ENCODE results near the gene DOCK2.

The DOCK2 gene

GRCh38 chr5:169710675-169711074, 73.6 kb downstream of the DOCK2 start:
- Histone ChIP-seq H3K27ac (ENCODE audit: low read length) (no peak overlapping the region), H3K36me3 (ENCODE audit: insufficient read depth, low read length) (peaks cover 97% of the 10 kb centered on the region), H3K4me1 (ENCODE audit: insufficient read depth, low read length) (no peaks in the 10 kb centered on the region), H3K4me2 (ENCODE audit: insufficient read depth, low read length) (no peak overlapping the region), H3K79me2 (ENCODE audit: insufficient read depth, low read length) (no peaks in the 10 kb centered on the region), H2AFZ (ENCODE audit: low read depth, low read length) (no peak overlapping the region), H3K27me3 (ENCODE audit: insufficient read depth, low read length, poor library complexity) (no peaks in the 10 kb centered on the region), H4K20me1 (ENCODE audit: insufficient read depth, low read length) (no peaks in the 10 kb centered on the region), H3K9ac (ENCODE audit: low read depth, low read length) (no peak overlapping the region), H3K9me3 (ENCODE audit: insufficient read depth, low read length, severe bottlenecking) (no peaks in the 10 kb centered on the region), H3K4me3 (ENCODE audit: low read depth in 1 of 2, low read length in 2 of 2) (no peak overlapping the region)
- no peak for ATAC-seq (ENCODE audit: insufficient read depth, low read depth)
- TF ChIP-seq CTCF (IDR thresholded peaks at IDR 0.05; ENCODE audit: borderline replicate concordance, extremely low read depth, low read length, poor library complexity, severe bottlenecking): no peak
- DNase-seq: no peak

GRCh38 chr5:169711551-169712225, 74.6 kb downstream of the DOCK2 start:
- Histone ChIP-seq H3K4me2 (ENCODE audit: insufficient read depth, low read length) (no peak overlapping the region), H3K36me3 (ENCODE audit: insufficient read depth, low read length) (peaks cover 97% of the 10 kb centered on the region), H2AFZ (ENCODE audit: low read depth, low read length) (no peak overlapping the region), H3K9me3 (ENCODE audit: insufficient read depth, low read length, severe bottlenecking) (no peaks in the 10 kb centered on the region), H3K27me3 (ENCODE audit: insufficient read depth, low read length, poor library complexity) (no peaks in the 10 kb centered on the region), H3K4me1 (ENCODE audit: insufficient read depth, low read length) (no peaks in the 10 kb centered on the region), H3K4me3 (ENCODE audit: low read depth in 1 of 2, low read length in 2 of 2) (no peak overlapping the region), H3K9ac (ENCODE audit: low read depth, low read length) (no peak overlapping the region), H3K79me2 (ENCODE audit: insufficient read depth, low read length) (no peaks in the 10 kb centered on the region), H4K20me1 (ENCODE audit: insufficient read depth, low read length) (no peaks in the 10 kb centered on the region), H3K27ac (ENCODE audit: low read length) (no peak overlapping the region)
- DNase-seq (no peak), ATAC-seq (ENCODE audit: insufficient read depth, low read depth) (no peak)
- no peak for TF ChIP-seq CTCF (IDR thresholded peaks at IDR 0.05; ENCODE audit: borderline replicate concordance, extremely low read depth, low read length, poor library complexity, severe bottlenecking)

DNA sequence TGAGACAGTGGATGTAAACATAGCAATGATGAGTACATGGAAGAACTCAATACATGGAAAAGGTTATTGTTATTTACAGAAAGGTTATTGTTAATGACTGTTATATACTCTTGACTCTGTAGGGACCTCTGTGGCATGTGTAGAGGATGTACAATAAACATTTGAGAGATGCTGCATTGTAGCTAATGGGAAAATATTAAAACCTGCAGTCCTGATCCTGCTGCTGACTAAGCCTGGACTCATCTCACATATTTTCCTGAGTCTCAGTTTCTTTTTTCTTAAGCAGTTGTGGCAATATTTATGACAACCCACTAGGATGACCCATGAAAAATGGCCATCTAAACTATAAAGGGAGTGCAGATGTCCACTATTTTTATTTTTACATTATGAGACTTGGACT, 75.4 kb downstream of the DOCK2 start:
- DNase-seq (no peak), ATAC-seq (ENCODE audit: insufficient read depth, low read depth) (no peak)
- Histone ChIP-seq H2AFZ (ENCODE audit: low read depth, low read length) (no peak overlapping the region), H3K9me3 (ENCODE audit: insufficient read depth, low read length, severe bottlenecking) (no peaks in the 10 kb centered on the region), H3K27ac (ENCODE audit: low read length) (no peak overlapping the region), H3K4me3 (ENCODE audit: low read depth in 1 of 2, low read length in 2 of 2) (no peak overlapping the region), H3K4me1 (ENCODE audit: insufficient read depth, low read length) (no peaks in the 10 kb centered on the region), H4K20me1 (ENCODE audit: insufficient read depth, low read length) (no peaks in the 10 kb centered on the region), H3K79me2 (ENCODE audit: insufficient read depth, low read length) (no peaks in the 10 kb centered on the region), H3K9ac (ENCODE audit: low read depth, low read length) (no peak overlapping the region), H3K27me3 (ENCODE audit: insufficient read depth, low read length, poor library complexity) (no peaks in the 10 kb centered on the region), H3K36me3 (ENCODE audit: insufficient read depth, low read length) (peaks cover 97% of the 10 kb centered on the region), H3K4me2 (ENCODE audit: insufficient read depth, low read length) (no peak overlapping the region)
- TF ChIP-seq CTCF (IDR thresholded peaks at IDR 0.05; ENCODE audit: borderline replicate concordance, extremely low read depth, low read length, poor library complexity, severe bottlenecking) (no peak), EZH2 (IDR thresholded peaks at IDR 0.05; ENCODE audit: borderline replicate concordance, low read depth, low read length, severe bottlenecking) (no peak)

DNA sequence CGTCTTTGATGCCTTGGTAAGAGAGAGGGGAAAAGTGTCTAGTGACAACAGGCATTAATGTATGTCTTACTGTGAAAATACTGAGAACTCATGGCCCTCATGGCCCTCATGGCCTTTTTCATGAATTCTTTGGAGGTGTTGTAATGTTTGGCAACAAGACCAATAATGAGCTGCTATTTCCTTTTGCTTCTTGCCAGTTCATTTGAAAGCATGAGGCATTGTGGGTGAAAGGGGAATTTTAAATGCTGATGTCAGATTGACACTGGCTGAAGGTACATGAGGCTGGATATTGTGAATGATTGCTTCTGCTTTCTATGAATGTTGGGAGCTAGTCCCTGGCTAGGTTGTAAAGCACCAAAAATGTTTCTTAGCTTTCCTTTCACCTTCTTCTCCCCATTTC, 79.2 kb downstream of the DOCK2 start:
- H3K27ac ChIP-seq (ENCODE audit: low read length): no peak overlapping the region
- H3K79me2 ChIP-seq (ENCODE audit: insufficient read depth, low read length): no peaks in the 10 kb centered on the region
- peaks cover 98% of the 10 kb centered on the region for H3K36me3 ChIP-seq (ENCODE audit: insufficient read depth, low read length)
- DNase-seq: no peak
- no peaks in the 10 kb centered on the region for H4K20me1 ChIP-seq (ENCODE audit: insufficient read depth, low read length)
- no peak overlapping the region for H3K9ac ChIP-seq (ENCODE audit: low read depth, low read length)
- H3K9me3 ChIP-seq (ENCODE audit: insufficient read depth, low read length, severe bottlenecking): no peaks in the 10 kb centered on the region
- no peak overlapping the region for H3K4me3 ChIP-seq (ENCODE audit: low read depth in 1 of 2, low read length in 2 of 2)
- no peaks in the 10 kb centered on the region for H3K4me1 ChIP-seq (ENCODE audit: insufficient read depth, low read length)
- no peak overlapping the region for H3K4me2 ChIP-seq (ENCODE audit: insufficient read depth, low read length)
- no peak overlapping the region for H2AFZ ChIP-seq (ENCODE audit: low read depth, low read length)
- no peak for ATAC-seq (ENCODE audit: insufficient read depth, low read depth)
- TF ChIP-seq CTCF (IDR thresholded peaks at IDR 0.05; ENCODE audit: borderline replicate concordance, extremely low read depth, low read length, poor library complexity, severe bottlenecking) (no peak), EZH2 (IDR thresholded peaks at IDR 0.05; ENCODE audit: borderline replicate concordance, low read depth, low read length, severe bottlenecking) (no peak)
- H3K27me3 ChIP-seq (ENCODE audit: insufficient read depth, low read length, poor library complexity): no peaks in the 10 kb centered on the region
